Neutrophil (primary cell): ENCODE results near the gene ANO1.

ENCODE experiments used
- H3K27ac ChIP-seq: fragments of 200-600 bp; sonication (generic); 2 replicates; pipeline ENCODE4 v1.5.1; 2016; ENCODE audit warnings: mild to moderate bottlenecking, moderate library complexity
- H3K27me3 ChIP-seq: fragments of 200-600 bp; sonication (generic); 2 replicates; pipeline ENCODE4 v1.6.0; 2016; ENCODE audit warnings: mild to moderate bottlenecking
- H3K36me3 ChIP-seq: fragments of 200-600 bp; sonication (generic); 2 replicates; pipeline ENCODE4 v1.5.1; 2017
- H3K4me1 ChIP-seq, 2 experiments: fragments of 200-600 bp in 1 of 2; sonication (generic) in 1 of 2; 1 replicate in 1 of 2; 2 replicates in 1 of 2; pipeline versions ENCODE4 v1.5.1 to v1.6.1; 2013 to 2016; ENCODE audit warnings: low read depth in 1 of 2, low read length in 1 of 2, mild to moderate bottlenecking in 1 of 2, moderate library complexity in 1 of 2; ENCODE audit not compliant: control insufficient read depth in 1 of 2, insufficient read depth in 1 of 2
- H3K4me3 ChIP-seq, 2 experiments: fragments of 200-600 bp in 1 of 2; sonication (generic) in 1 of 2; 1 replicate in 1 of 2; 2 replicates in 1 of 2; pipeline ENCODE4 v1.5.1; 2013 to 2016; ENCODE audit warnings: low read depth in 1 of 2, low read length in 1 of 2, mild to moderate bottlenecking in 1 of 2, moderate library complexity in 1 of 2
- H3K9me3 ChIP-seq: fragments of 200-600 bp; sonication (generic); 2 replicates; pipeline ENCODE4 v1.5.1; 2016
- TF ChIP-seq, protein P1 (sequence below): fragments of 200-600 bp; sonication (generic); IDR thresholded peaks from 2 replicates; pipeline ENCODE4 v1.5.1; 2016; ENCODE audit warnings: antibody characterized with exemption

ANO1 gene

GRCh38 chr11:70078095-70078780 is at the start of gene ANO1:
Gene ANO1, plus strand, starts transcription at chr11:70078317. Its CDS starts 290 bp downstream, at chr11:70078607.
- Histone ChIP-seq H3K9me3 (no peaks in the 10 kb centered on the region), H3K27me3 (peaks cover 97% of the 10 kb centered on the region), H3K27ac (no peak within 1 kb of the TSS), H3K4me3 (no peak within 1 kb of the TSS), H3K36me3 (no peaks in the 10 kb centered on the region), H3K4me1 (no peaks in the 10 kb centered on the region)
- TF ChIP-seq, protein P1, sequence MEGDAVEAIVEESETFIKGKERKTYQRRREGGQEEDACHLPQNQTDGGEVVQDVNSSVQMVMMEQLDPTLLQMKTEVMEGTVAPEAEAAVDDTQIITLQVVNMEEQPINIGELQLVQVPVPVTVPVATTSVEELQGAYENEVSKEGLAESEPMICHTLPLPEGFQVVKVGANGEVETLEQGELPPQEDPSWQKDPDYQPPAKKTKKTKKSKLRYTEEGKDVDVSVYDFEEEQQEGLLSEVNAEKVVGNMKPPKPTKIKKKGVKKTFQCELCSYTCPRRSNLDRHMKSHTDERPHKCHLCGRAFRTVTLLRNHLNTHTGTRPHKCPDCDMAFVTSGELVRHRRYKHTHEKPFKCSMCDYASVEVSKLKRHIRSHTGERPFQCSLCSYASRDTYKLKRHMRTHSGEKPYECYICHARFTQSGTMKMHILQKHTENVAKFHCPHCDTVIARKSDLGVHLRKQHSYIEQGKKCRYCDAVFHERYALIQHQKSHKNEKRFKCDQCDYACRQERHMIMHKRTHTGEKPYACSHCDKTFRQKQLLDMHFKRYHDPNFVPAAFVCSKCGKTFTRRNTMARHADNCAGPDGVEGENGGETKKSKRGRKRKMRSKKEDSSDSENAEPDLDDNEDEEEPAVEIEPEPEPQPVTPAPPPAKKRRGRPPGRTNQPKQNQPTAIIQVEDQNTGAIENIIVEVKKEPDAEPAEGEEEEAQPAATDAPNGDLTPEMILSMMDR: no peak

DNA sequence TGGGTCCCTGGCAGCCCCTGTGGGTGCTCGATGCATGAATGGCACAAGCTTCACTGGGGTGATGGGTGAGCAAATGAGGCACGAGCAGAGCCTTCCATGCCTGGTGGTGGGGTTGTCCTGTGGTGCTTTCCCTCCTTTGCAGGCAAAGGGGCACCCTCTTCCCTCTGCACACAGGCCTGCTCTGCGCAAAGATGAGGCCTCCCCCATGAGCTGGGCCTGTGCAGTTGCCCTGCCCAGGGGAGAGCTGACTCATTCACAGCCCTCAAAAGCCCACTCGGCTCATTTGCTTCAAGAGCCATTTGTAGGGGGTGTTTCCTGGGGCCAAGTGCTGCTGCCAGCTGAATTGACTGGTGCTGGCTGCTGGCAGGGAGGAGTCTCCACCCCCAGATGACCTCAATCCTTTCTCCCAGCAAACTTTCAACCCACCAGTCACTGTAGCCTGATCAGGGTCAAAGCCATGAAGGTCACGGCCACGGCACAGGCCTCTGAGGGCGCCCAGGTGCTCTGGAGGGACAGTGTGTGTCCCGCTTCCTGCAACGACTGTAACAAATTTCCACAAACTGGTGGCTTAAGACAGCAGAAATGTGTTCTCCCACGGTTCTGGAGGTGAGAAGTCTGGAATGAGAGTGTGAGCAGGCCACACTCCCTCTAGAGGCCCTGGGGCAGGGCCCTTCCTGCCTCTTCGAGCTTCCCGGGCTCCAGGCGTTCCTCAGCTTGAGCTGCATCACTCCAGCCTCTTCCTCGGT is 48.8 kb upstream of the ANO1 start:
- Histone ChIP-seq H3K9me3 (no peaks in the 10 kb centered on the region), H3K4me1 (no peaks in the 10 kb centered on the region), H3K27ac (no peak overlapping the region), H3K36me3 (no peaks in the 10 kb centered on the region), H3K4me3 (no peak overlapping the region), H3K27me3 (no peaks in the 10 kb centered on the region)
- TF ChIP-seq, protein P1: no peak

DNA sequence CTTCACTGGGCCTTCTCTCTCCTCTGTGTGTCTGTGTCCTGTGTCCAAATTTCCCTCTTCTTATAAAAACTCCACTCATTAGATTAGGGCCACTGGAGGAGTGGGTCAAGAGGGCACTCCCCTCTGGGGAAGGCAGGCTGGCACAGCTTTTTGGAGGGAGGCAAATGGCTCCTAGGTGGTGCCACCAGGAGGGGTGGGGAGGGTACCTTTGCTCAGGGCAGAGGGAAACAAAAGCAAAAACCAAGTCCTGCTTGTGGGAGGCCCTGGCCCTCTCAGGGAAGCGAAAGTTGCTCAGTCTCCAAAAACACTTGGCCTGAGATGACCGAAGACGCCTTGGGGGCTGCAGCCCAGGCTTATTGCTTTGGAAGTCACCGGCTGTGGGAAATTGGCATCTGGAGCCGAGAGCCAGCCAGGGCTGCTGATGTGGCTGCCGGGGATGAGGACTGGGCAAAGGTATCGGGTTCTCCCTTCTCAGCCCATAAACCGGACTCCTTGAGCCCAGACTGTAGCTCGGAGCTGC is 48.2 kb upstream of the ANO1 start:
- Histone ChIP-seq H3K9me3 (no peaks in the 10 kb centered on the region), H3K36me3 (no peaks in the 10 kb centered on the region), H3K4me3 (no peak overlapping the region), H3K4me1 (no peaks in the 10 kb centered on the region), H3K27me3 (no peaks in the 10 kb centered on the region), H3K27ac (no peak overlapping the region)
- TF ChIP-seq, protein P1: no peak

DNA sequence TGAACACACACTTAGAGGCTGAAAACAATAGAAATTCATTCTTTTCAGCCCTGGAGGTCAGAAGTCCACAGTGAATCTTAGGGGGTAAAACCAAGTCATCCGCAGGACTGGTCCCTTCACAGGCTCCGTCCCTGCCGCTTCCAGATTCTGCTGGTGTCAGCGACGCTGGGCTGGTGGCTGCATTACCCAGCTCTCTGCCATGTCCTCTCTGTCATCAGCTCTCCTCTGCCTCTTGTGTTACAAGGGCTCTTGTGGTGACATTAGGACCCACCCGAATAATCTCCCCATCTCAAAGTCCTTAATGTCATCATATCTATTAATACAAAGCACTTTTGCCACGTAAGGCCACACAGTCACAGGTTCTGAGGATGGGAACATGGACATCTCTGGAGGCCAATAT is 47.7 kb upstream of the ANO1 start:
- no peak overlapping the region for H3K27ac ChIP-seq
- no peaks in the 10 kb centered on the region for H3K9me3 ChIP-seq
- H3K36me3 ChIP-seq: no peaks in the 10 kb centered on the region
- H3K4me3 ChIP-seq: no peak overlapping the region
- no peaks in the 10 kb centered on the region for H3K27me3 ChIP-seq
- TF ChIP-seq, protein P1: no peak
- H3K4me1 ChIP-seq: no peaks in the 10 kb centered on the region

- TF ChIP-seq, protein P1: no peak
- H3K4me3 ChIP-seq: no peak overlapping the region
- H3K27ac ChIP-seq: no peak overlapping the region
- H3K27me3 ChIP-seq: no peaks in the 10 kb centered on the region
- H3K9me3 ChIP-seq: no peaks in the 10 kb centered on the region
- no peaks in the 10 kb centered on the region for H3K4me1 ChIP-seq
- H3K36me3 ChIP-seq: no peaks in the 10 kb centered on the region
Measured at GRCh38 chr11:70031631-70032469, 46.3 kb upstream of the ANO1 start.
